Activated effector memory CD4-positive, alpha-beta T cell treated with Interleukin-2 at 50 U/mL for 16 hours (primary cell): ENCODE results near the gene NLRP12.
A peak's percentile ranks its signal among the peaks of the same experiment; 100 is the strongest.
"Not testable (repeated sequence)": the region's sequence is repeated elsewhere in the genome, so short reads cannot be mapped to it uniquely, and the experiment has no call there.

ENCODE experiments used
- DNase-seq: peaks from one replicate; pipeline ENCODE4 v3.0.0-alpha.2; 2020

The NLRP12 gene, protein sequence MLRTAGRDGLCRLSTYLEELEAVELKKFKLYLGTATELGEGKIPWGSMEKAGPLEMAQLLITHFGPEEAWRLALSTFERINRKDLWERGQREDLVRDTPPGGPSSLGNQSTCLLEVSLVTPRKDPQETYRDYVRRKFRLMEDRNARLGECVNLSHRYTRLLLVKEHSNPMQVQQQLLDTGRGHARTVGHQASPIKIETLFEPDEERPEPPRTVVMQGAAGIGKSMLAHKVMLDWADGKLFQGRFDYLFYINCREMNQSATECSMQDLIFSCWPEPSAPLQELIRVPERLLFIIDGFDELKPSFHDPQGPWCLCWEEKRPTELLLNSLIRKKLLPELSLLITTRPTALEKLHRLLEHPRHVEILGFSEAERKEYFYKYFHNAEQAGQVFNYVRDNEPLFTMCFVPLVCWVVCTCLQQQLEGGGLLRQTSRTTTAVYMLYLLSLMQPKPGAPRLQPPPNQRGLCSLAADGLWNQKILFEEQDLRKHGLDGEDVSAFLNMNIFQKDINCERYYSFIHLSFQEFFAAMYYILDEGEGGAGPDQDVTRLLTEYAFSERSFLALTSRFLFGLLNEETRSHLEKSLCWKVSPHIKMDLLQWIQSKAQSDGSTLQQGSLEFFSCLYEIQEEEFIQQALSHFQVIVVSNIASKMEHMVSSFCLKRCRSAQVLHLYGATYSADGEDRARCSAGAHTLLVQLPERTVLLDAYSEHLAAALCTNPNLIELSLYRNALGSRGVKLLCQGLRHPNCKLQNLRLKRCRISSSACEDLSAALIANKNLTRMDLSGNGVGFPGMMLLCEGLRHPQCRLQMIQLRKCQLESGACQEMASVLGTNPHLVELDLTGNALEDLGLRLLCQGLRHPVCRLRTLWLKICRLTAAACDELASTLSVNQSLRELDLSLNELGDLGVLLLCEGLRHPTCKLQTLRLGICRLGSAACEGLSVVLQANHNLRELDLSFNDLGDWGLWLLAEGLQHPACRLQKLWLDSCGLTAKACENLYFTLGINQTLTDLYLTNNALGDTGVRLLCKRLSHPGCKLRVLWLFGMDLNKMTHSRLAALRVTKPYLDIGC

DNA sequence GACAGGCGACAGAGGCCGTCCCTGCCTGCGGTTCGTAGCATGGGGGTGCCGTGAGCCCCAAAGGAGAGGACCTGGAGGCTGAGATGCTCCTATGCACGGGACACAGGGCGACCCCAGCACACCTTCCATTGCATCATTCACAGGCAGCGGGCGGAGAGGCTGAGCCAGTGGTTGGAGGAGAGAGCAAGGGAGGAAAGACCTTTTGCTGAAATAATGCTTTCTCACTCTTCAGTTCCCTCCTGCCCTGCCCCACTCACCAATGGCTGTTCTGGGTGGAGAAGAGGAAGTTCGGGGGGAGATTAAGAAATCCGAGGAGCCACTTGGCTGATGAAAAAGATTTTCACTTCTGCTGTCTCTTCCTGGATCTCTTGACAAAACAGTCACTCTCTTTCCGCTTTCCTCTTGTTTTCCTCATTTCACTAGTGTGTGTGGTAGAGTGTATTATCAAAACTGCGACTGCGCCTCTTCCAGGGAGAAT is at the start of gene NLRP12:
Gene NLRP12 (minus strand): TSS at position 181 of the 478 bp plus-strand sequence. CDS start 140 bp downstream, at position 41.
- no peak for DNase-seq

DNA sequence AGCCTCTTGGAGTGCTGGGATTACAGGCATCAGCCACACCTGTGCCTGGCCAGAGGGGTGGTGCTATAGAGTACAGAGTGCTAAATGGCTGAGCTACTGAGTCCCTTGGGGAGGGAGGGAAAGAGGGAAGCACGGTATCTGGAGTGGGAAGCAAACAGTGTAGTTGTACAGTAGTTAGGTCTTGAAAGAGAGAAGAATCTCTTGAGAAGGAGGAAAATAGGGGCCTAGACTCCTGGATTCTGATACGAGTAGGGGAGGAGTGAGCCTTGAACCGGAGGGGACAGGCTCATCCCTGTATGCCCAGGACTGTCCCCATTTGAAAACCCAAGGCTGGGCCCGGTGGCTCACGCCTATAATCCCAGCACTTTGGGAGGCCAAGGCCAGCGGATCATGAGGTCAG is 48.6 kb upstream of the NLRP12 start:
- DNase-seq = no peak

DNA sequence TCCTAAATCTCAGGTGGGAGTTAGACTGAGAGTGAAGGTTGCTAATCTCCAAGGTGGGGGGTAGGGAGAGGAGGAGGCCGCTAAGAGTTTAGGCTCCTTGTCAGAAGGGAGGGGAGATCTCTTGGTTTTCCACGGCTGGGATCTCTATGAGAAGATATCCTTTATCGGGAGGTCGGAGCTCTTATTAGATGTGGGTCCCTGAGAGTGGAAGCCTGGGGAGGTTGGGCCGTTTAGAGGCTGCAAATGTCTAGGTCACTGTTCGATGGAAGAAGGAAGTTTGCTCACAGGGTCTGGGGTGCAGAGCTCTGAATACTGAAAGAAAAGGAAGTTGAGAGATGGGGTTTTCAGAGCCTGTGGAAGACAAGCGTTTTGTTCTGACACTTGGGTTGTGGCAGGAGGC is 47.3 kb upstream of the NLRP12 start:
- DNase-seq = no peak

DNA sequence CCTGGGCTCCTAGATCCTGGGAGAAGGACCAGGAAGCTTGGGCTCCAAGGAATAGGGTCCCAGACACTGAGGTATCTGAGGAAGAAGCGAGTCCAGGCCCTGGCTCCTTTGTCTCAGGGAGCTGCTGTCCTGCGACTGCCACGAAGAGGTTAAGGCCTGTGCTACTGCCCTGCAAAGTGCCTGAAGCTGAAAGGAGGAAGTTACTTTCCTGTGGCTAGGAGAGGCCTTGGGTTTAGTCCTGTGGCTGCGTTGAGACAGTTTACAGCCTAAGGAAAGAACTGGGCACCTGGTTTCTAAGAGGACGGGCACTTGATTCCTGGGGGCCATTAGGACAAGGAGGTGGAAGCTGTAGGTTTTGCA is 46.4 kb upstream of the NLRP12 start:
- DNase-seq = no peak

DNA sequence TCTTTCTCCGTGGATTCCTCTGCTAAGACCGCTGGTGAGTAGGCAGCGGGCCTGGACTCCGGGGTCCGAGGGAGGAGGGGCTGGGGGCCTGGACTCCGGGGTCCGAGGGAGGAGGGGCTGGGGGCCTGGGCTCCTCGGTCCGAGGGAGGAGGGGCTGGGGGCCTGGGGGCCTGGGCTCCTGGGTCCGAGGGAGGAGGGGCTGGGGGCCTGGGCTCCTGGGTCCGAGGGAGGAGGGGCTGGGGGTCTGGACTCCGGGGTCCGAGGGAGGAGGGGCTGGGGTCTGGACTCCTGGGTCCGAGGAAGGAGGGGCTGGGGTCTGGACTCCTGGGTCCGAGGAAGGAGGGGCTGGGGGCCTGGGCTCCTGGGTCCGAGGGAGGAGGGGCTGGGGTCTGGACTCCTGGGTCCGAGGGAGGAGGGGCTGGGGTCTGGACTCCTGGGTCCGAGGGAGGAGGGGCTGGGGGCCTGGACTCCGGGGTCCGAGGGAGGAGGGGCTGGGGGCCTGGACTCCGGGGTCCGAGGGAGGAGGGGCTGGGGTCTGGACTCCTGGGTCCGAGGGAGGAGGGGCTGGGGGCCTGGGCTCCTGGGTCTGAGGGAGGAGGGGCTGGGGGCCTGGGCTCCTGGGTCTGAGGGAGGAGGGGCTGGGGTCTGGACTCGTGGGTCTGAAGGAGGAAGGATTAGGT is 45.8 kb upstream of the NLRP12 start:
- DNase-seq = not testable (repeated sequence)

DNA sequence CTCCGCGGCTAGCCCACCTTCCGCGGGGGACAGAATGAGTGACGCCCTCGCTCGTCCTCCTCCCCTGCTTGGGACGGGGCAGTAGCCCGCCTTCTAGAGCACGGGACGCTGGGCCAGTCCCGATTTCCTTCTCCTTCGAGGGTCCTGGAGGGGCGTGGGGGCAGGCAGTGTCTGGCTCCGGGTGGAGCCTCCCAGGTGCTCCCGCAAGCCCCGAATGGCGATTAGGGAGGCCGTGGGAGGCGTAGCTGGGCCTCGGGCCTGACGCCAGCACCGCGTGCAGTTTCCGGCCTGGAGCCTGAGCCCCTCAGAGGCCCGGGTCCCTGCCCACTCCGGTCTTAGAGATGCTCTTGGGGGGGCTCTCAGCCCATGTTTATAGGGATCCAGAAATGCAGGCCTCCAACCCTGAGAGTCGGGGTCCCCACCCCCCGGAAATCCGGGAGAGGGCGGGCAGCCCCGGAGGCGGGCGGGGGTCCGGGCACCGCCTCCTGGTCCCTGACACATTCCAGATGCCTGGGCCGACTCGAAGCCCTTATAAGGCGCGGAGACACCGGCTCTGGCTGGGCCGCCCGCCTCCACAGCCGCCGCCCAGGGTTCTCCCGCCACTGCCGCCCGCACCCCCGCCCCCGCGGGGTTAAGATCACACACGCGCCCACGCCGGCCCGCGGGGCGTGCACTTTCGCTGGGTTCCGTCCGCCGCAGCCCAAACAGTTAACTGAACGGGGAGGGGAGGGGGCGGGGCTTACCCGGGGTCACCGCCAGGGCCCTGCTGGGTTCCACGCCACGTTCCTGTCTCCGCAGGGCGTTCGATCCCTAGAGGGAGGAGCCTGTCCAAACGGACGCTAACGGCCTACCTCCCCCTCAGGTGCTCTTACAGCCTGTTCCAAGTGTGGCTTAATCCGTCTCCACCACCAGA is 45.0 kb upstream of the NLRP12 start:
- peak; percentile 73 for DNase-seq

DNA sequence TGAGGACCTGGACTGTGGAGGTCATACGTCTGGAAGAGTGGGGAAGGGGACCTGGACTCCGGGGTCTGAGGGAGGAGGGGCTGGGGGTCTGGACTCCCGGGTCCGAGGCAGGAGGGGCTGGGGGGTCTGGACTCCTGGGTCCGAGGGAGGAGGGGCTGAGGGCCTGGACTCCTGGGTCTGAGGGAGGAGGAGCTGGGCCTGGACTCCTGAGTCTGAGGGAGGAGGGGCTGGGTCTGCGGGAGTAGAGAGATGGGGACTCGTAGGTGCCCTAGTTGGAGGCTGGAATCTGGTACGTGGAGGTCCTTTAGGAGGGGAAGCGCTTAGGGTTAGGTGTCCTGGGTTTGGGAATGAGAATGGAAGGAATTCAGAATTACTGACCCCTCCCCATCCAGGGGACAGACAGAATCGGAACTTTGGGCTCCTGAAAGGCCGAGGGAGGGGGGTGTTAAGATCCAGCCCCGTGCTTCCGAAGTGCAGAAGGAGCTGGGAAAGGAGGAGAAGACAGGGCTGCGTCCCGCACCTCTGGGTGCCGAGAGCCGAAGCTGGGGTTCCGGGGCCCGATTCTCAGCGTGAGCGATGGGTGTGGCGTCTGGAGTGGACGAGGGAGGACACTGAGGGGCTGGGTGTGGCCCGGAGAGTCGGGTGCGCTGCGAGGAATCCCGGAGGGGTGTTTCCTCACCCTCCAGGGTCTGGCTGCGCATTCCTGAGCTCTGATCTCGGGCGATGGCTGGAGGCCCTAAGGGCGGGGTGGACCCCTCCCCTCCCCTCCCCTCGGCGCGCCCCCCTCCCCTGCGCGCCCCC is 44.2 kb upstream of the NLRP12 start:
- no peak for DNase-seq

DNA sequence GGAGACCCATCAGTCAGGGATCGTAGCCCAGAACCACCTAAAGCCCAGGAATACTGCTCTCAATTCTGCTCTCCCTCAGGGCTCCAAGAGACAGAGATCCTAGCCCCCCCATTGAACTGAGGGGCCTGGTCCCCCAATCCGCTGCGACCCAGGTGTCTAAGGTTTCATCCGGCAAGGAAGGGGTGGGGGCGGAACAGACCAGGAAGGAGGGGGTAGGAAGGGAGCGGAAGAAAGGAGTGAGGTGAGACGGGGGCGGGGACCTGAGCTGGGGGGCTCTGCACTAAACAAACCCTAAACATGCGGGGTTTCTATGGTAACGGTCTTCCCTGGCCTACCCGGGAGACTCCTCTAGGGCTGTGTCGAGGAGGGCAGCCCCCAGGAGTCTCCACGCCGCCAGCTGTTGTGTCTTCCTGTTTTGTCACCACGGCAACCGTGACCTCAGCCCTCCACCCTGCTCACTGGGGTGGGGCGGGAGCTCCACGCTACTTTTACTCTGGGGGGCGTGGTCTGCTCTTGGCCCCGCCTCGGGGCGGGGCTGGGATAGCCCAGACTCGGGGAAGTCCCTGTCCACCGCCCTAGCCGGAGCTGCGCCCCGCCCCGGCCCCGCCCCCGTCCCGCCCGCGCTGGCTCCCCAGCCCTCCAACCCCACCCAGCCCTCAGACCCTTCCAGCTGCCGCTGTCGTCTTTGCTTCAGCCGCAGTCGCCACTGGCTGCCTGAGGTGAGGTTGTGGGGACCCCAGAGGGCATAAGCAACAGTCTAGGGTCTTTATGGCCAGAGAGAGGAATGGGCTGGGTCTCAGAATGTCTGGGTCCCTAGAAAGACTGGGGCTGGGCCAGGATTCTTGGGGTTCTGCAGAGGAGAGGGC is 43.3 kb upstream of the NLRP12 start, which contains the start of gene MYADM:
Gene MYADM (plus strand): TSS at position 659 of the 866 bp plus-strand sequence. CDS start 5,647 bp downstream, outside the sequence.
- peak; percentile 100 for DNase-seq

DNA sequence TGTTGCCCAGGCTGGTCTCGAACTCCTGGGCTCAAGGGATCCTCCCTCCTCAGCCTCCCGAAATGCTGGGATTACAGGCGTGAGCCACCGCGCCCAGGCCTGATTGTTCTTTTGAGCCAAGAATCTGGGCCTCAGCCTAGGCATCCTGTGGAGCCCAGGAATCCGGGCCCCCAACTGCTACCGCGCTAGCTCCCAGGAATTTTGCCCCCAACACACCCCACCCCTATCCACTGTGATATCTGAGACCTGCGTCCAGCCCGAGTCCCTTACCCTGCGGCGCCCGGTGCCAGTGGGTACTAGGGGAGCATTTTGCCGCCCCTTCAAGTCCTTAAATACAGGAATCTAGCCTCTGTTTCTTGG is 42.7 kb upstream of the NLRP12 start:
- DNase-seq = no peak

DNA sequence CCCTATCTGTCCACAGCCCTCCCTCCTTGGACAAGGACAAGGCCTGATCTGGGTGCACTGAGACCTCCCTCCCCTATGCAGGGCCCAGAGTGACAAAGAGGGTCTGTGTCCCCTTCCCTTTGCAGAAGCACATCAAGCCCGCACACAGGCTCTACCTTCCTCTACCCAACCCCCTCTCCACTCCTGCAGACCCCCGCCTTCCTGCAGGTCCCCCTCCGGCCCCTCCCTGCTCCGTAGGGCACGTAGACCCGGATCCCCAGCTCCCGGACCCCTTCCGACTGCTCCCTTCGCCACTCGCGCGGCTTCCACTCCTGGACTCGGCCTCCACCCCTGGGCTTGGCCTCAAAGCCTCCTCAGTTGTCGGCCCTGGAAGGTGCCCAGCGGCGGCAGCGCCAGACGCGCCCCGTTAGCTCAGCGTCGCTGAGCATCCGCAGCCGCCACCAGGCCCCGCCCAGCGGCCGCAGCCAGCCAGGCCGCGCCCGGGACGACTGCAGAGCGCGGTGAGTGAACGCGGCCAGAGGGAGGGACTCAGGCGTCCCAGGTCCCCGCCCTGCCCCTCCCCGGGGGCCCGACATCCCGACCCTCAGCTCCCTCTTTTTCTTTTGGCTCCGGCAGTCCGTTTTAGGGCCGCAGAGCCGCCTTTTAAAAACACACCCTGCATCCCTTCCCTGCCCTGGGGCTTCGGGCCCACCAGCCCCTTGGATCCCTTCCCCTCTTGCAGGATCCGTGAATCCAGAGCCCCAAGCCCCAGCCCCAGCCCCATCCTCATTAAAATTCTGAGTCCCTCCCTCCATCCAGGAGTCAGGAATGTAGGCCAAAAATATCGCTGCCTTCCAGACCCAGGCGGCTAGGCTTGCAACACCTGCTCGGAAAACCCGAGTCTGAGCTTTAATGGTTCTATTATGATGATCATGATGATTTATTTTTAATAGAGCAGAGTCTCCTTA is 42.1 kb upstream of the NLRP12 start:
- peak; percentile 62 for DNase-seq

DNA sequence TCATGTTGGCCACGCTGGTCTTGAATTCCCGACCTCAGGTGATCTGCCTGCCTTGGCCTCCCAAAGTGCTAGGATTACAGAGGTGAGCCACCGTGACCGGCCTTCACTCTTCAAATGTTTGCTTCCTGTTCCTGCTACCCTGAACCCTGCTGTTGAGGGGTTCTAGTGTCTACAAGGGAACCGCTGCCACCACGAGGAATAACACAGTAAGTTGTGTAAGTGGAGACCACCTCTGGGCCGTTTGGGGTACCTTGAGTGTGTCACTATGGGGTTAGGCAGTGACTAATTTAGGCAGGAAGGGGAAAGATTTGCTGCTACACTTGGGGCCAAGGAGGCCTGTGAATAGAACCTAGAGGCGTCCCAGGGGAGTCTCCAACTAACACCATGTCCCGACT is 41.4 kb upstream of the NLRP12 start:
- no peak for DNase-seq

DNA sequence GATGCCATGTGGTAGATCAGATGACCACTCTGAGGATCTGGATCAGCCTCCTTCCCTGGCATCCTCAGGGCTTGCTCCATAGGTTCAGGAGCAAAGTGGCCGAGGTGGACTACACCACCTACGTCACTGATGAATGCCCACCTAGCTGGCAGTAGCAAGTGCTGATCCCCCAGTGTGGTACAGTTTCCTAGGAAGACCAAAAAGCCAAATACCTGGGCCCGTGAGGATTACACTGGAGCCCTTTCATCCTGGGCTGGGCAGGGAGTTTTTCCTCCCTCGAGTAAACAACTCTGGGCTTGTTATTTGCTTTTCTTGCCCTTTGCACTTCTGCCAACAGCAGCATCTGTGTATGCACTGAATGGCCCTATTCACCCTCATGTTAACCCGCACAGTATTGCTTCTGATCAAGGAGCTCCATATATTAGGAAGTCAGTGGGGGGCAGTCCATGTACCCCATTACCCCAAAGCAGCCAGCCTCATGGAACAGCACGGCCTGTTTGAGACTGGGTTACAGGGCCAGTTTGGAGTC is 40.3 kb upstream of the NLRP12 start:
- DNase-seq = no peak

DNA sequence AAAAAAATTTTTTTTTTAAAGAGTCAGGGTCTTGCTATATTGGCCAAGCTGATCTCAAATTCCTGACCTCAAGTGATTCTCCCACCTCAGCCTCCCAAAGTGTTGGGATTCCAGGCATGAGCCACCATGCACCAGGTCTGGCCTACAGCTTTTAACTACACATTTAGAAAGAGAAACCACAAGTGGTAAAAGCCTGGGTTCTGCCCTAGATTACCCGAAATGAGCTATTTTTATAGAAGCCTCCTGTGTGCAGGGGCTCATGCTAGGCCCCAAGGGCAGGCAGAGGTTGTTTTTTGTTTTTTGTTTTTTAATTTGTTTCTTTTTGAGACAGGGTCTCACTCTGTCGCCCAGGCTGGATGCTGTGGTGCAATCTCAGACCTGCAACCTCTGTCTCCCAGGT is 29.6 kb upstream of the NLRP12 start:
- DNase-seq = no peak

DNA sequence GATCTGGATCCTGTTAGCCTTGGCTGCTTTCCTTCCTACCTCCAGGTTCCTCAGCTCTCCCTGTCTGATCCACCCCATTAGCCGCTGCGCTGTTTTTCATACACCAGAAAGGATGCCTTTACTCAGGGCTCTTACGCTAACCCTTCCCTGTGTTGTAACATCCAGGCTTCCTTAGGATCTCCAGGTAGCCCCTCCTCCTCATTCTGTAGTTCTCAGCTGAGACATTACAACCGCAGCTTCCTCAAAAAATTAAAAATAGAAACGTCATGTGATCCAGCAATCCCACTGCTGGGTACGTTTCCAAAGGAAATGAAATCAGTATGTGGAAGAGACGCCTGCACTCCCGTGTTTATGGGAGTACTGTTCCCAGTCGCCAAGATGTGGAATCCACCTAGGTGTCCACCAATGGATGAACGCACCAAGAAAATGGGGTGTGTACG is 25.1 kb upstream of the NLRP12 start:
- DNase-seq = no peak

DNA sequence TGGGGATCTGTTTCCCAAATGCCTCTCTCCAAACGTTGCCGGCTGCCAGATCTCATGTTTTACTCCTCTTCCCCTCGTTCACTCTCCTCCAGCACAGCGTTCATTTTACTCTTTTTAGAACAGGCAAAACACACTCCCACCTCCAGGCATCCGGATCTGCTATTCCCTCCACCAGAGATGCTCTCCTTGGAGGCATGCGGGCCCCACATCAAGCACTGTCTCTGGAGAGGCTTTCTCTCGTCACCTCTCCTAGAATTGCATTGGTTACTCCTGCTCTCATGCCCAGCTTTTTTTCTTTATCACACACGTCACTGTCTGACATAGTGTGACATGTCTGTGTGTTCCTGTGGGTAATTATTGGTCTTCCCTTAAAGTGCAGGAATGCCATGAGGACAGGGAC is 23.4 kb upstream of the NLRP12 start:
- no peak for DNase-seq

DNA sequence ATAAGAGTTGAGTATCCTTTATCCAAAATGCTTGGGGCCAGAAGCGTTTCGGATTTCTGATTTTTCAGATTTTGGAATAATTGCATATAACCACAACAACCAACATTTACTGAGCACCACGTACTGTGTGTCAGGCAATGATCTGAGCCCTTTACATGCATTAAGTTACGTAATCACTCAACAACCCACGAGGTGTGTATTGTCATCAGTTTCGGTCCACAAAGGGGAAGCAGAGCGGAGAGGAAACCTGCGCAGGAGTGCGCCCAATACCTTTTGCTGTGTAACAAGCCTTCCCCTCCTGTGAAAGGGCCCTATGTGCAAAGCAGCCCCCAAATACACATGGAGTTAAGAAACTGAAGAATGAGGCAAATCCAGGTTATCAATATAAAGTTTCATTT is 20.7 kb upstream of the NLRP12 start:
- no peak for DNase-seq

DNA sequence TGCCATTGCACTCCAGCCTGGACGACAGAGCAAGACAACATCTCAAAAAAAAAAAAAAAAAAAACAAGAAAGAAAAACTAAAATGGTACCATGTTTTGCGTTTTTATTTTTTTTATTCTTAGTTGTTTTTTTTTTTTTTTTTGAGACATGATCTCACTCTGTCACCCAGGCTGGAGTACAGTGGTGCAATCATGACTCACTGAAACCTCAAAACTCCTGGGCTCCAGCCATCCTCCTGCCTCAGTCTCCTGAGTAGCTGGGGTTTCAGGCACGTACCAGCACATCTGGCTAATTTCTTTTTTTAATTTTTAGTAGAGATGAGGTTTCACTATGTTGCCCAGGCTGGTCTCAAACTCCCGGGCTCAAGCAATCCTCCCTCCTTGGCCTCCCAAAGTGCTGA is 16.8 kb upstream of the NLRP12 start:
- DNase-seq = not testable (repeated sequence)

DNA sequence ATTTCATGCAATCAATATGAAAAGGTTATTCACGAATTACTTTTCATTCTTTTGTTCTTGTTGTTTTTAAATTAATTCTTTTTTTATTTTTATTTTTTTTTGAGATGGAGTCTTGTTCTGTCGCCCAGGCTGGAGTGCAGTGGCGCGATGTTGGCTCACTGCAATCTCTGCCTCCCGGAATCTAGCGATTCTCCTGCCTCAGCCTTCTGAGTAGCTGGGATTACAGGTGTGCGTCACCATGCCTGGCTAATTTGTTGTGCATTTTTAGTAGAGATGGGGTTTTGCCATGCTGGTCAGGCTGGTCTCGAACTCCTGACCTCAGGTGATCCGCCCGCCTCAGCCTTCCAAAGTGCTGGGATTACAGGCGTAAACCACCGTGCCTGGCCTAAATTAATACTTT is 16.1 kb upstream of the NLRP12 start:
- DNase-seq = not testable (repeated sequence)
